Activated T-helper 1 cell treated with Interleukin-2 at 50 U/mL for 16 hours (primary cell): Measurements from ENCODE around the gene MLLT10.
"Not testable (repeated sequence)": the region's sequence is repeated elsewhere in the genome, so short reads cannot be mapped to it uniquely, and the experiment has no call there.

ENCODE experiments used
- DNase-seq: peaks from one replicate; pipeline ENCODE4 v3.0.0-alpha.2; 2020; ENCODE audit warnings: low read depth

Gene MLLT10

DNA sequence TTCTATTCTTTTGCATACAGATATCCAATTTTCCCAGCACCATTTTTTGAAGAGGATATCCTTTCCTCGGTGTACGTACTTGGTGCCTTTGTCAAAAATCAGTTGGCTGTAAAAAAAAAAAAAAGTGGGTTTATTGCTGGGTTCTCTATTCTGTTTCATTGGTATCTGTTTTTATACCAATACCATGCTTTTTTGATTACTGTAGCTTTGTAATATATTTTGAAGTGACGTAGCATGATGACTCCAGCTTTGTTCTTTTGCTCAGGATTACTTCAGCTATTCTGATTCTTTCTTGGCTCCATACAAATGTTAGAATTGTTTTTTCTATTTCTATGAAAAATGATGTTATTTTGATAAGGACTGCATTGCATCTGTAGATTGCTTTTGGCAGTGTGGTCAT, 165.5 kb downstream of the MLLT10 start:
- DNase-seq: no peak

DNA sequence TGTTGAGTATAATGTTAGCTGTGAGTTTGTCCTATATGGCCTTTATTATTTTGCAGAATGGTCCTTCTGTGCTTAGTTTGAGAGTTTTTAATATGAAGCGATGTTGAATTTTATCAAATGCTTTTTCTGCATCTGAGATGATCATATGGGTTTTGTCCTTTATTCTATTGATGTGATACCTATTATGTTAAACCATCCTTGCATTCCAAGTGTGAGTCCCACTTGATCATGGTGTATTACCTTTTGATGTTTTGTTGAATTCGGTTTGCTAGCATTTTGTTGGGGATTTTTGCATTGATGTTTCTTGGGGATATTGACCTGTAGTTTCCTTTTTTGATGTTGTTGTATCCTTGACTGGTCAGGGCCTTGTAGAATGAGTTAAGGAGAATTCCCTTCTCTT, 166.4 kb downstream of the MLLT10 start:
- DNase-seq: no peak

DNA sequence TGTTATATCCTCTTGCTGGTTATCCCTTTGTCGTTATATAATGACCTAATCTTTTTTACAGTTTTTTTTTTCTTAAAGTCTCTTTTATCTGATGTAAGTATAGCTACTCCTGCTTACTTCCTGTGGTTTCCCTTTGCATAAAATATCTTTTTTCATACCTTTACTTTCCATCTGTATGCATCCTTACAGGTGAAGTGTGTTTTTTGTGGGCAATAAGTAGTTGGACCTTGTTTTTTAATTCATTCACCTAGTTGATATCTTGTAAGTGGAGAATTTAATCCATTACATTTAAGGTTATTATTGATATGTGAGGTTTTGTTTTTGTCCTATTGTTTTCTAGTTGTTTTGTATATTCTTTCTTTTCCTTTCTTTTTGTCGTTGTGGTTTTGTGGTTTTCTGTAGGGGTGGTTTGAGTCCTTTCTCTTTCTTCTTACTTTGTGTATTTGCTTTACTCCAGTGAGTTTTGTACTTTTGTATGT, 168.6 kb downstream of the MLLT10 start:
- DNase-seq: no peak

DNA sequence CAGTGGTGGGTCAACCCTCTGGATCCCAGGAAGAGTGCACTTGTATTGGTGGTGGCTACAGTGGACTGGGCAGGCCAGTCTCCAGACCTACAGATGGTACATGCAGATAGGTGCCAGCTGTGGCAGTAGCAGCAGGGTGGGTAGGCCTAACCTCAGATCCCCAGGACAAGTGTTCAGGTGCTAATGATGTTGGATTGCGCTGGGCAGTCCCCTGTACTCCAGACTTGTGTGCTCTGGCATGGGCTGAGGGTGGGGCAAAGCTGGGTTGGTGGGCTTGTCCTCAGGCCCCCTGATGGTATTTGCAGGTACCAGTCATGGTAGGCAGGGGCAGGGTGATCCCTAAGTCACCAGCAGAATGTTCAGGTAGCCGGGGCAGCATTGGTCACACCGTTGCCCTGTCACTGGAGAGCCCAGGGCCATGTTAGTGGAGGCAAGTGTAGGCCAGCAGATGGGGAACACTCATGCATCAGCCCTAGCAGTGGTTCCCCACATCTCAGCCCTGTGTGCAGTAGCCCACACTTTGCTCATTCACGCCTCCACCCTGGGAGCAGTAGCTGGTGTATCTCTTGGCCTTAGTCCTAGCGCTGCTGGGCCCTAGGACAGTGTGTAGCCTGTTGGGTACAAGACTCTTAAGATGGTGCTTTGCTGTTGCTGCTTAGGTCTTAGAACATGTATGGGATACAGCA, 171.3 kb downstream of the MLLT10 start:
- no peak for DNase-seq

DNA sequence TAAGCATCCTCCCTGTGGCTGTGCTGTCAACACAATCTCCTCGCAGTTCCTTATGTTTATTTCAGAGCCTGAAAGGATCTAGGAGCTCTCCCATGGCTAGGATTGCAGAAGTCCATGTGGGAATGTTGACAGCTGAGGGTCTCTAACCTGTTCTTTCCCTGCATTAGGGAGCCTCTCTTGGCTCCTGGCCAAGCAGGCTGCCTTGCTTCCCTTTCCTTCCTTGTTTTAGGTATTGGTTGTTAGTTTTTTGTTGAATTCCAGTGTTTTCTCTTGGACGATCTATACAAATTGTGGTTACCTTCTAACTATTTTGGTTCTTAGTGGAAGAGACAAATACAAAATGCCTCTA, 171.8 kb downstream of the MLLT10 start:
- no peak for DNase-seq

DNA sequence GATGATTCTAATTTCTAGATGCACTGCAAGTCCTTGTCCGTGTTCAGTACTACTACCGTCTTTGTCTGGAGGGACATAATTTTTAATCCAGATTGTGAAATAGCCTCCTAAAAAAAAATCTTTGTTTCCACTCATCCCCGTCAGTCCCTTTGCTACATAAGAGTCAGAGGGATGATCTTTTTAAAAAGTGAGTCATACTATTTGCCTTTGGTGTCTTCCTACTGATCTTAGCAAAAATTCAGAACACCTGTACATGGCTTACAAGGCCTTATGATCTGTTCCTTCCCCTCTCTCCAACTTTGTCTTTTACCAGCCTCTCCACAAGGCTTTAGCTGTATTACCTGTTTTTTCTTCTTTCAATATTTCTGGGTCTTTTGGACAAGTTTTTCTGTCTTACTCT, 173.5 kb downstream of the MLLT10 start:
- DNase-seq: no peak

DNA sequence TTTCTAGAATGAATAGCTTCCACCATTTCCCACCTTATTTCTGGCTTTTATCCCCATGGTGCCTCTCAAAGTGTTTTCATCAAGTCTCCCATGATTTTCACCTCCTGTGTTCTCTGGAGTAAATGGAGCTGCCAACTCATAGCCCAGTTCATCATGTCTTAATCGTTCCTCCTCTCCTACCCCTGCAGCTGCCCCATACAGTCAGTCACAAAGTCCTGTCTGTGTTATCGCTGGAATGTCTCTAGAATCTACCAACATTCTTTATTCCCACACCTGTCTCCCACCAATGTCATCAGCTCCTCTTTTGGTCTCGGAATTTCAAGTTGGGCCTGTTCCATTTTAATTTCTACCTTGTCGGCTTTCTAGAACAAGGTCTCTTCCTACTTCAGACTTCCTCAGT, 178.9 kb downstream of the MLLT10 start:
- no peak for DNase-seq

DNA sequence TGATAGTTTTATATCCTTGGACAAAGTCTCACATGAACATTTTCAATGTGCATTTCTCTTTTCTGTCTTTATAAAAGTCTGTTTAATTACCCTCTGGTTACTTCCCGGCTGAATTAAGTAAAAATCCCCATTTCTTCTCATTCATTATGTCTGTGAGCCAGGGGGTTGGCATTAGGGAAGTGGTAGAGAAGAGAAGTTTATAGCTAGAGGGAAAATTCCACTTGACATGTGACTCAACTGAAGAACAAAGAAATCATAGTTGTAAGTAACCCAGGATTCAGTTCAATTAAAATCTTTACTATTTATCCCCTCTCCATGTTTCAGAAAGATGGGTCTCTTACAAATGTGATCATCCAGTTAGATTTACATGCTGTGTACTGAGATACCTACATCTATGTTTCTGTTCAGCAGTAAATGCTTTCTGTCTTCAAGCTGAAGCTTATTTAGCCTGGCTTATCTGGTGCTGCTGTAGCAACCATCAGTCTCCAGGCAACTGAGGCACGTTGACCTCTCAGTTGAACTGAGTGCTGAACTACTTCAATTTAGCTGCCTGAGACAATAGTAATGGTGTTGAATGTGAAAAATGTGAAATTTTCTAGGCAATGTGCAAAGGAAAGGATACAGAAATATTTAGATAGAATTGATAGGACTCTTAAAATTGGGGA, 181.6 kb downstream of the MLLT10 start:
- no peak for DNase-seq

DNA sequence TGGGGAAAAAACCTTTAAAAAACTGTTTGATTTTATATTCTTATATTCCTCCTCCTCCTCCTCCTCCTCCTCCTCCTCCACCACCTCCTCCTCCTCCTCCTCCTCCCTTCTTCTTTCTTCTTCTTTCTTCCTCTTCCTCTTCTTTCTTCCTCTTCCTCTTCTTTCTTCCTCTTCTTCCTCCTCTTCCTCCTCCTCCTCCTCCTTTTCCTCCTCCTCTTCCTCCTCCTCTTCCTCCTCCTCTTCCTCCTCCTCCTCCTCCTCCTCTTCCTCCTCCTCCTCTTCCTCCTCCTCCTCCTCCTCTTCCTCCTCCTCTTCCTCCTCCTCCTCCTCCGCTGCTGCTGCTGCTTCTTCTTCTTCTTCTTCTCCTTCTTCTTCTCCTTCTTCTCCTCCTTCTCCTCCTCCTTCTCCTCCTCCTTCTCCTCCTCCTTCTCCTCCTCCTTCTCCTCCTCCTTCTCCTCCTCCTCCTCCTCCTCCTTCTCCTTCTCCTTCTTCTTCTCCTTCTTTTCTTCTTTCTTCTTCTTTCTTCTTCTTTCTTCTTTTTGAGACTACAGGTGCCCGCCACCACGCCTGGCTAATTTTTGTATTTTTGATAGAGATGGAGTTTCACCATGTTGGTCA, 183.5 kb downstream of the MLLT10 start:
- DNase-seq: not testable (repeated sequence)

DNA sequence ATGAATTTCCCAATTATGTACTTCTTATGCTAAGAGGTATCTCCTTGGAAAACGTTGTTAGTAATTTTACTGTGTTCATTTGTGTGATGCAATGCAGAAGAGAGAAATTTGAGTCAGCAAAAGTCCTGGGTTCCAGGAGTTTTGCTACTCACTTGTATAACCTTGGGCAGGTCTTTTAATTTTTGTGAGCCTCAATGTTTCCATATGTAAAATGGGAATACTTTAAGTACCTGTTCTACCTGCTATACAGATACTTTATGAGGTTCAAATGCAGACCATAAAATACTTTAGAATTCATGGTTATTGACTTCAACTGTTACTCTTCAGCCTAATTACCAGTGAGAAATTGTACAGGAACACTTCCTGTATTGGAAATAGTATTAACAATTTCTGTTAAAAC, 185.5 kb downstream of the MLLT10 start:
- no peak for DNase-seq

DNA sequence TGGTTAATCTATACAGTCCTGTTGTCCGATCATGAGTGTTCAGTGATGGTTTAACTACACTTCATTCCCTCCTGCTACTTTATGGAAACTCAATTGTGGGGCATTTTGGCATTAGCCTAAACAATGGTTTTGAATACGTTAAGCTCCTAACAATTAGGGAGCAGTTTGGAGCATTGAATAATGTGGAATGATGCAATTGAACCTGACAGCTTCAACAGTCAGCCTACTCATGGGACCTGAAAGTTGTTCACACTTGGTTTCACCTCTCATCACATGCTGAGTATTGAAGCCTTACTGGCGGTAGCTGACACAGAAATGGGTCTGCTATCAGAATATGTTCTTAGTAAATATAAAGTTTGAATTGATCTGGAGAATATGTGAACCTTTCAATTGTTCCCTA, 186.1 kb downstream of the MLLT10 start:
- DNase-seq: no peak

DNA sequence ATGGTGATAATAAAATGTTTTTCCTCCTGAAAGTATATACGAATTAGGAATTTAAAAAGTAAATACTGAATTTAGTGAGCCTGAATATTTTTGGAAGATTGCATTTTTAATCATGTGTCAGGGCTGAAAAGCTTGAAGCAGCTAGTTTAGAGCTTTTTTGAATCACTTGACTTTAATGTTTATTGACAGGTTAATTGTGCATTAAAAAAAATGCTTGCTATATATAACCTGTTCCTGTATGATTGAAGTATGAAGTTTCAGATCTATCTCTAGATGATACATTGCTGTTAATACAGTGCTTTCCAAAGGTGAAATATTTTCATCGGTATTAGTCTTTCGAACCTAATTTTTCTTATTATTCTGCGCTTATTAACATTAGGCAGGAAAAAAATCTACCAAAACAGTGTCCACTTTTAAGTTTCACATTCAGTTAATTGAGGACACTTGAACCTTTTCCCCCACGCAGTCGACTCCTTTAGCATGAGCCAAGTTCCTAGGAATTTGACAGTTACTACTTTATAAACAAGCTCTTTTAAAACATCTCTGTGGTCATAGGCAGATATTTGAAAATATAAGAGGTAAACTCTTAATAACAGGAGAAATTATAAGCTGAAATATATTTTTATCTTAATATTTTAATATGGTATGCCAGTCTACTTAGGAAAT, 187.1 kb downstream of the MLLT10 start:
- no peak for DNase-seq

DNA sequence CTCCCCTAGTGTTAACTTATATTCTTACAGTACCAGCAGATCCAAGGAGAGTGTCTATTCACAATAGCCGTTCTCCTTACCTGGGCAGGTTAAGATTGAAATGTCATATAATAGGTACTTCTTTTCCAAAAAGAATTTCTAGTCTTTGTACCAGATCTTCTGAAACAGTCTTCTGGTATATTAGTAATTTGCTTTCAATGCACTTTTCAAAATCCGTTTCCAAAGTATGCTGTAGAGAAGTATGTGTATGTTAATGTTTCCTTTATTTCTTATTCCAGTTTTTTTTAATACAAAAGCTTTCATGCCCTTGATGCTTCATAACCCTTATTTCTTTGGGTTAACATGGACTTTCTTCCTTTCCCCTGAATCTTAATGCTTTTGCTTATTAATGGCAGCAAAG, 188.2 kb downstream of the MLLT10 start:
- no peak for DNase-seq

DNA sequence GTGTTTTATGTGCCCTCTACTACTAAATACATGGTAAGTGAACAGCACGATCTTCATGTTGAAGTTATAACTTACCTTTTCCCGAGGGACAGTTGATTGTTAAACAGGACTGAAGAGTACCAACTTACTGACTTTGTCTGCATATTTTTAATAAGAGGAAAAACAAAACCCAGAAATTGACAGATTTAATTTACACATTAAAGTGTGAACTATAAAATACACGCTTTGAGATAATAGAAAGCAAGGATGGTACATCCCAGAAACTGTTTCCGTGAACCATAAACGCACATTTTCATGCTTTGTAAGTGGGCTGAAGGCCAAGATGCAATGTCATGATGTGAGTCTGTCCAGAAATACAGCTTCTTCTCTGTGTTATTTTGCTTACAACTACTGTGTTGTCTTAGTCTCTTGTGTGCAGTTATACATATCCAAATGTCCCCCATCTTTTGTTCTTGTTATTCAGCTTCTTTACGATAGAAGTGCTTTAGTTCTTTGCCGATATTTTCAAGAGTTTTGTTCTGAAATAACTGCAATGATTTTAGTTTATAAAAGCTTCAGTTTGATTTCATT, 190.1 kb downstream of the MLLT10 start:
- DNase-seq: no peak

DNA sequence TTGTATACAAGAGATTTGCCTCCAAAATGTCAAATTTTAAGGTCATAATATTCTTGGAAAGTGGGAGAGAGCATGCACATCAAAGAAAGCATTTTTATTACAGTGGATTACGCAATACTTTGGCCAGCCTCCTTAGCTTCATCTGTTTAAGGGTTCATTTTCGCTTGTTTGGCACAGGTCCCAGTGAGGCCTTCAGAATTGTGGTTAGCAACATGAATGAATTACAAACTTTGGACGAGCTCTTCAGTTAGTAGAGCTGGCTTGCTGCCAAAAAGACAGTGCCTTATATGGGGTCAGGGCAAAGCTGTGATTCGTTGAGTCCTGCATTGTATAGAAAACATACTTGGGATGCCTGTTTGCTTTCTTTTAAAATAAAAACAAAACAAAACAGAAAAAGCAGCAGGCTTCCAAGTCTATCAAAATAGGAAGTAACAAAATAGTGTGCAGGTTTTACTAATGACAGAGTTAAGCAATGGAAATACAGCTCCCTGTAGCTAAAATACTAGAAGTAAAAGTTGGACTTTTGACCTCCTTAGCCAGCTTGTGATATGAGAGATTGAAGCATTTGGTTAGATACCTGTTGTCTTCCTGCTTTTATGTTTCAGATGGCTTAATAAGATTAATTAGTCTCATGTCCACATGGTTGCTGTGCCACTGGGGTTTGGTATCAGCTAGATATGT, 190.8 kb downstream of the MLLT10 start:
- DNase-seq: peak; percentile 24

DNA sequence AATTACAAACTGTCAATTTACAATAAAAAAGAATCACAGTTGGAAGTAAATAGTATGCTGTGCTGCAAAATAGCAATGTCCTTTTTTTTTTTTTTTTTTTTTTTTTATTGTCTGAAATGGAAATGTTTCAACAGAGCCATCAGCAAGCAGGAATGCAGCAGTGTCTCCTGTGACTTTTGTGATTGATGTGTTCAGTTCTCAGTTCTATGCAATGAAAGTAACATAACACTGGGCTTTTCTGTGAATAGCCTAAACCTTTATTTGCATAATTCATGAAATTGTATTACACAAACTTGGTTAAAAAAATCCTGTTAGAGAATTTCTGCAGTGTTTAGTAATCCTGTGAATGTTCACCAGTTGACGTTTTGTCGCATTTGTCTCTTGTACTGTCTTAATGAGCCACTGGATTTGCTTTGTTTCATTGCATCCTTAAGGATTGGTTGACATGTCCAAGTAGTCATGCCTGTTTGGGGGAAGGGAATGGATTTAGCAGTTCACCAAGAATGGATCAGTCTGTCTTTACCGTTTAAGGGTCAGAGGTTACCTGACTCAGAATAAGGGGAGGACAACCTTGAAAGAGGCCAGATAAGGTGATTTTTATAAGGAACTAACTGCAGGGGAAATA, 192.7 kb downstream of the MLLT10 start:
- DNase-seq: no peak

DNA sequence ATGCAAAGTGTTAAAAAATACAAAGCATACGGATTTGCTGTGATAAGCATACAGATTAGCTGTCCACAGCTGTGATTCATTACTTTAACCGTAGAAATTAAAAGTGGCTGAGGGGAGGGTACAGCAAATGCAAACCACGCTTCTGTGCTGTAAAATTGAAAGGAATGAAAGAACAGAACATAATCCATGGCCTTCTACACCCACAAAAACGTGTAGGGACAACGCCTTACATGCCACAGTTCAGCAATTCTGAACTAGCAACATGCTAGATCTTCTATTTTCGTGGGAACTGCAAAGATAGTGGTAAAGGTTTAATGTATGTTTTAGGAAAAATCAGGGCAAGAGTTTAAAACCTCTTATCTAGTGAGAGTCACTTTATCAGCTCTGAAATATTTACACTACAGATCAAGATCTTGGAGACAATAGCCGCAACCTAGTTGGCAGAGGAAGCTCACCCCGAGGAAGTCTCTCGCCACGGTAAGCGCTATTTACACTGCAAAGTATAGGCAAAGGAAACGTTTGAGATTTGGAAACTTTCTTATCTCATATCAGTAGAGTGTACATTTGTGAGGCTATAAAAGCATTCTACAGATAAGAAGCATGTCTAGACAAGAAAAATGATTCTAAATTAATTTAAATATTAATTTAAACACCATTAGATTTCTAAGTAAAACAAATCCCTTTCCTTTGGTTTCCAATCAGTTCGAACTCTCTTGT, 193.6 kb downstream of the MLLT10 start:
- DNase-seq: no peak

DNA sequence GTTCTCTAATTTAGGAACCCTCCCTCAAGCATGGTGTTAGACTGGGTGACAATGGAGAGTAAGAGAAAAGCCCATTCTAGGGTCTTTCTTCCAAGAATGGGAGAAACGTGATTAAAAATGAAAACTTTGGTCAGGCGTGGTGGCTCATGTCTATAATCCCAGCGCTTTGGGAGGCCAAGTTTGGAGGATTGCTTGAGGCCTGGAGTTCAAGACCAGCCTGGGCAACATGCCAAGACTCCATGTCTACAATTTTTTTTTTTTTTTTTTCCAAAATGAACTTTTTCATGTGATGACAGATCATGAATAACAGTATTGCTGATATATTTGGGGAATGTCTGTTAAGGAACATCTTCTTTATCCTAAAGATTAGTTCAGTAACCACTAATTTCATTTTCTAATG, 194.6 kb downstream of the MLLT10 start:
- no peak for DNase-seq

DNA sequence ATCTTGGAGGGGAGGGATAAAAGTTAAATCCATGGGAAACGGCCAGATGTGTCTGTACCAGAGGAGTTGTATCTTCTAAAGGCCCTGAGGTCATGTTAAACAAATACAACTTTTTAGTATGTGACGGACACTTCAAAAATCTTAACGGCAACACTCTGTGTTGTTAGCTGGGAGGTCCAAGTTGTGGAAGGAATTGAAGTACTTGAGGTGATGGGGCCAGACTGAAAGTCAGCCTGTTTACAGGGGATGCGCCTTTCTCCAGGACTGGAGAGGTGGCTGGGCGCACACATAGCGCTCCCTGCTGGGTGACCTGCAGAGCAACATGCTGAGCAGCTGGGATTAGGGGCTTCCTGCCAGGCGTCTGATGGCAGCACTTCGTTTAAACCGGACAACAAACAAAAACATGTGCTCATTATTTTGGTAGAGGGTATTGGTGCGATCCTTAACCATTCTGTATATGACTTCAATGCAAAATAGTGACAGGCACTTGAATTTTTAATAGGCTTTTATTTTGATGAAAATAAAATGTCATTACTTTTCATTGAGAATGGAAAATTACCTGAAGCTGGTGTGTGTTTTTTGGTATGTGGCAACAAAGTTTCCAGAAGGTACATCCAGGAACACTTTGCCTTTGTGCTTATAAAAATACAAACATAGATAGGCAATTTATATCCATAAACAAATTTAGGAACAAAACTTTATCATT, 198.2 kb downstream of the MLLT10 start:
- no peak for DNase-seq

DNA sequence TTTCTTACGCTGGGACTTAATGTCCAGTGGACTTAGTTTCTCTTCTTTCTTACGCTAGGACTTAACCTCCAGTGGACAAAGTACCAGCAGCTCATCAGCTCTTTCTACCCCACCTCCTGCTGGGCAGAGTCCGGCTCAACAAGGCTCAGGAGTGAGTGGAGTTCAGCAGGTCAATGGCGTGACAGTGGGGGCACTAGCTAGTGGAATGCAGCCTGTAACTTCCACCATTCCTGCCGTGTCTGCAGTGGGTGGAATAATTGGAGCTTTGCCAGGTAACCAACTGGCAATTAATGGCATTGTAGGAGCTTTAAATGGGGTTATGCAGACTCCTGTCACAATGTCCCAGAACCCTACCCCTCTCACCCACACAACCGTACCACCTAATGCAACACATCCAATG, 199.7 kb downstream of the MLLT10 start:
- no peak for DNase-seq
